Breast epithelium (tissue), 3 donors: ENCODE data around the gene PDIA2.

Experiments
- CTCF ChIP-seq, 3 donors: fragments of 450-650 bp; IDR thresholded peaks; one replicate each; pipeline ENCODE4 v1.5.1; 2016 to 2017; ENCODE audit warnings: antibody characterized with exemption in 3 of 3, mild to moderate bottlenecking in 3 of 3, moderate library complexity in 3 of 3
- POLR2AphosphoS5 ChIP-seq, 3 donors: sonication (generic); formaldehyde crosslinking; IDR thresholded peaks; one replicate each; pipeline ENCODE4 v1.6.1; 2017; ENCODE audit warnings: antibody characterized with exemption in 3 of 3

- TF ChIP-seq CTCF (IDR thresholded peaks at IDR 0.05) (no peak), POLR2AphosphoS5 (IDR thresholded peaks at IDR 0.05) (no peak)
These were observed 23.1 kb upstream of the PDIA2 start for GRCh38 chr16:259814-260253.
